SK-N-SH (cell line): ENCODE measurements around the gene LTC4S. TPM values are rescaled to one million over a fixed set of nuclear protein-coding genes. Genes with fewer than 3 reads are reported as not detected.

ENCODE experiments used
- CTCF ChIA-PET: fragments of 300-600, 350-600 bp; formaldehyde crosslinking; extraction: SDS; loops from one replicate; lab custom pipeline; 2021; lab: Yijun Ruan, JAX
- POLR2A ChIA-PET: fragments of 350-600 bp; sonication (Branson Sonifier 250); formaldehyde crosslinking; extraction: SDS; loops from one replicate; lab custom pipeline; 2020; ENCODE audit warnings: antibody characterized with exemption, inconsistent platforms; lab: Yijun Ruan, JAX
- DNase-seq: peaks from one replicate; pipeline ENCODE4 v3.0.0; 2012
- H2AFZ ChIP-seq: fragments of 200-600 bp; sonication (generic); 2 replicates; pipeline ENCODE4 v1.8.1; 2016; ENCODE audit warnings: antibody characterized with exemption, mild to moderate bottlenecking, low read depth
- H3F3A ChIP-seq: fragments of 200-600 bp; sonication (generic); replicated peaks from 2 replicates; pipeline ENCODE3; 2016; ENCODE audit warnings: antibody characterized with exemption, mild to moderate bottlenecking; ENCODE audit not compliant: insufficient read depth
- H3K27ac ChIP-seq, 2 experiments: fragments of 200-500 bp in 1 of 2; fragments of 200-600 bp in 1 of 2; sonication (Bioruptor generic) in 1 of 2; sonication (generic), shearing (Covaris generic) in 1 of 2; 2 replicates each; pipeline versions ENCODE4 v1.5.1 to v1.6.1; 2014 to 2016; ENCODE audit warnings: low read depth in 2 of 2, inconsistent platforms in 1 of 2, low read length in 1 of 2, mild to moderate bottlenecking in 1 of 2, mixed read lengths in 1 of 2
- H3K27me3 ChIP-seq: fragments of 200-600 bp; sonication (generic), shearing (Covaris generic); 2 replicates; pipeline ENCODE4 v1.6.1; 2016; ENCODE audit warnings: mixed run types; ENCODE audit not compliant: insufficient read depth
- H3K36me3 ChIP-seq, 2 experiments: fragments of 200-500 bp in 1 of 2; fragments of 200-600 bp in 1 of 2; sonication (Bioruptor generic) in 1 of 2; sonication (generic) in 1 of 2; replicated peaks in 1 of 2; 2 replicates each; pipeline versions ENCODE3 to v1.5.1; 2014 to 2016; ENCODE audit warnings: low read length in 1 of 2, mild to moderate bottlenecking in 1 of 2; ENCODE audit not compliant: insufficient read depth in 2 of 2, control insufficient read depth in 1 of 2
- H3K4me1 ChIP-seq, 2 experiments: fragments of 200-500 bp in 1 of 2; fragments of 200-600 bp in 1 of 2; sonication (Bioruptor generic) in 1 of 2; sonication (generic), shearing (Covaris generic) in 1 of 2; 2 replicates each; pipeline versions ENCODE4 v1.5.1 to v1.6.1; 2014 to 2016; ENCODE audit warnings: low read depth in 1 of 2, low read length in 1 of 2, mixed run types in 1 of 2; ENCODE audit not compliant: insufficient read depth in 2 of 2, control insufficient read depth in 1 of 2
- H3K4me2 ChIP-seq: fragments of 200-600 bp; sonication (generic), shearing (Covaris generic); 2 replicates; pipeline ENCODE4 v1.6.1; 2017; ENCODE audit warnings: mixed run types
- H3K4me3 ChIP-seq, 2 experiments: fragments of 200-500 bp in 1 of 2; fragments of 200-600 bp in 1 of 2; sonication (Bioruptor generic) in 1 of 2; sonication (generic), shearing (Covaris generic) in 1 of 2; 2 replicates each; pipeline versions ENCODE4 v1.5.1 to v1.8.1; 2014 to 2016; ENCODE audit warnings: low read depth in 2 of 2, inconsistent platforms in 1 of 2, low read length in 1 of 2, mild to moderate bottlenecking in 1 of 2, mixed read lengths in 1 of 2, moderate library complexity in 1 of 2
- H3K79me2 ChIP-seq: fragments of 200-600 bp; sonication (generic); 2 replicates; pipeline ENCODE4 v1.8.1; 2017; ENCODE audit warnings: mild to moderate bottlenecking; ENCODE audit not compliant: insufficient read depth
- H3K9ac ChIP-seq: fragments of 200-600 bp; sonication (generic); 2 replicates; pipeline ENCODE4 v1.6.1; 2017; ENCODE audit warnings: mixed run types
- H3K9me2 ChIP-seq: fragments of 200-600 bp; sonication (generic); 2 replicates; pipeline ENCODE4 v1.6.1; 2017; ENCODE audit warnings: mixed run types
- H3K9me3 ChIP-seq: fragments of 200-600 bp; sonication (generic); 2 replicates; pipeline ENCODE4 v1.6.1; 2017; ENCODE audit warnings: mixed run types, mild to moderate bottlenecking, moderate library complexity
- H4K20me1 ChIP-seq: fragments of 200-600 bp; sonication (generic); 2 replicates; pipeline ENCODE4 v1.6.1; 2017; ENCODE audit warnings: mild to moderate bottlenecking, mixed run types; ENCODE audit not compliant: insufficient read depth
- CTCF ChIP-seq: fragments of 200-600 bp; sonication (generic); IDR thresholded peaks from 2 replicates; pipeline ENCODE4 v1.6.1; 2017; ENCODE audit warnings: antibody characterized with exemption, mild to moderate bottlenecking, moderate library complexity
- FOSL2 ChIP-seq: IDR thresholded peaks from 2 replicates; pipeline ENCODE4 v1.4.0; 2012; ENCODE audit warnings: low read depth, mild to moderate bottlenecking, moderate library complexity, borderline replicate concordance
- FOXM1 ChIP-seq: IDR thresholded peaks from 2 replicates; pipeline ENCODE4 v1.4.0; 2012; ENCODE audit warnings: low read depth, mild to moderate bottlenecking
- GABPA ChIP-seq: IDR thresholded peaks from 2 replicates; pipeline ENCODE4 v1.4.0; 2012; ENCODE audit warnings: low read depth, mild to moderate bottlenecking
- GATA2 ChIP-seq: sonication (generic); formaldehyde crosslinking; IDR thresholded peaks from 2 replicates; pipeline ENCODE4 v1.5.0; 2020; ENCODE audit warnings: mild to moderate bottlenecking, missing genetic modification reagents
- MEF2A ChIP-seq: IDR thresholded peaks from 2 replicates; pipeline ENCODE4 v1.4.0; 2012; ENCODE audit warnings: low read depth, borderline replicate concordance
- RAD21 ChIP-seq: IDR thresholded peaks from 2 replicates; pipeline ENCODE4 v1.6.1; 2012; ENCODE audit warnings: mild to moderate bottlenecking, low read length
- RCOR1 ChIP-seq: fragments of 150-350 bp; IDR thresholded peaks from 2 replicates; pipeline ENCODE4 v1.6.1; 2017; ENCODE audit warnings: antibody characterized with exemption, low read length
- REST ChIP-seq: IDR thresholded peaks from 2 replicates; pipeline ENCODE4 v1.6.1; 2012; ENCODE audit warnings: mild to moderate bottlenecking, low read depth, low read length, moderate library complexity
- RFX5 ChIP-seq: IDR thresholded peaks from 2 replicates; pipeline ENCODE4 v1.6.1; 2012; ENCODE audit warnings: mild to moderate bottlenecking, improper control_type of control experiment, low read length
- SIN3A ChIP-seq: IDR thresholded peaks from 2 replicates; pipeline ENCODE4 v1.6.1; 2012; ENCODE audit warnings: low read depth, mild to moderate bottlenecking, low read length, moderate library complexity, borderline replicate concordance
- TCF12 ChIP-seq: IDR thresholded peaks from 2 replicates; pipeline ENCODE4 v1.4.0; 2012
- USF2 ChIP-seq: fragments of 150-350 bp; IDR thresholded peaks from 2 replicates; pipeline ENCODE4 v1.6.1; 2017; ENCODE audit warnings: antibody characterized with exemption, low read length, low read depth, borderline replicate concordance
- ZBTB33 ChIP-seq: IDR thresholded peaks from 2 replicates; pipeline ENCODE4 v1.4.0; 2012; ENCODE audit warnings: low read depth, borderline replicate concordance
- WGBS: methylation state at CpG from one replicate; pipeline ENCODE4 v1.1.6; 2017; ENCODE audit warnings: low lambda C conversion rate; 5-methylcytosine and 5-hydroxymethylcytosine counted together
- polyA plus RNA-seq, 3 experiments: library from polyadenylated mRNA; depleted of rRNA; stranded (reverse); fragments of >200 nt; gene quantifications; 2 replicates each; pipeline ENCODE4 v1.2.3, GENCODE V29; 2012
- TF ChIP-seq, protein P1 (sequence below): IDR thresholded peaks from 2 replicates; pipeline ENCODE4; 2012

The LTC4S gene
- polyA plus RNA-seq, 1 of the 3 experiments (the other 2 are of a cell fraction) = 0.43 TPM

- Histone ChIP-seq H3K4me1 (peaks cover 4 to 5% of the 10 kb centered on the region in 2 experiments; a peak in 3 of 4 replicates), H3F3A (peaks cover 23% of the 10 kb centered on the region), H3K27ac (0 out of 4 replicates have a peak overlapping the region, but pooled peaks of 1 of the 2 experiments have one; percentile 15), H3K9ac (no peak overlapping the region), H3K9me2 (no peaks in the 10 kb centered on the region), H3K27me3 (no peaks in the 10 kb centered on the region), H3K4me2 (0 out of 2 replicates have a peak overlapping the region, but pooled peaks have one; percentile 4), H4K20me1 (peaks cover 81% of the 10 kb centered on the region), H2AFZ (no peak overlapping the region), H3K79me2 (peaks cover 75% of the 10 kb centered on the region), H3K36me3 (peaks cover 72 to 90% of the 10 kb centered on the region in 2 experiments), H3K9me3 (no peaks in the 10 kb centered on the region), H3K4me3 (no peak overlapping the region)
- WGBS = 72% methylated on average over 9 of the region's 9 CpGs
- DNase-seq = peak; percentile 12
- ChIA-PET CTCF (no interaction called here), POLR2A (no interaction called here)
- TF ChIP-seq FOSL2 (peak; percentile 27; the same call in 1 of the 2 replicates), USF2 (no peak), ZBTB33 (no peak), GATA2 (no peak), TCF12 (no peak), RCOR1 (no peak), RFX5 (no peak), MEF2A (no peak)
Observed at GRCh38 chr5:179827680-179828079, 33.9 kb downstream of the LTC4S start.

- Histone ChIP-seq H3K27me3 (no peaks in the 10 kb centered on the region), H3K4me3 (no peak overlapping the region), H3K9me2 (no peaks in the 10 kb centered on the region), H3K36me3 (peaks cover 76 to 90% of the 10 kb centered on the region in 2 experiments), H3F3A (peaks cover 32% of the 10 kb centered on the region), H3K4me1 (peaks cover 0 to 3% of the 10 kb centered on the region in 2 experiments; a peak in 1 of 4 replicates), H3K27ac (no peak overlapping the region), H3K79me2 (peaks cover 63% of the 10 kb centered on the region), H3K4me2 (no peak overlapping the region), H3K9me3 (no peaks in the 10 kb centered on the region), H2AFZ (no peak overlapping the region), H4K20me1 (peaks cover 75% of the 10 kb centered on the region), H3K9ac (no peak overlapping the region)
- POLR2A ChIA-PET = interaction anchor here (0.6 kb wide), 1 partner anchor 214 kb away, joined by 4 read pairs; no protein-coding TSS in a partner anchor
- CTCF ChIA-PET = interaction anchor here (0.8 kb wide), 1 partner anchor 66 kb away, joined by 3 read pairs; no protein-coding TSS in a partner anchor
- no peak for DNase-seq
- 96% methylated on average over 2 of the region's 3 CpGs for WGBS
- TF ChIP-seq, protein P1, sequence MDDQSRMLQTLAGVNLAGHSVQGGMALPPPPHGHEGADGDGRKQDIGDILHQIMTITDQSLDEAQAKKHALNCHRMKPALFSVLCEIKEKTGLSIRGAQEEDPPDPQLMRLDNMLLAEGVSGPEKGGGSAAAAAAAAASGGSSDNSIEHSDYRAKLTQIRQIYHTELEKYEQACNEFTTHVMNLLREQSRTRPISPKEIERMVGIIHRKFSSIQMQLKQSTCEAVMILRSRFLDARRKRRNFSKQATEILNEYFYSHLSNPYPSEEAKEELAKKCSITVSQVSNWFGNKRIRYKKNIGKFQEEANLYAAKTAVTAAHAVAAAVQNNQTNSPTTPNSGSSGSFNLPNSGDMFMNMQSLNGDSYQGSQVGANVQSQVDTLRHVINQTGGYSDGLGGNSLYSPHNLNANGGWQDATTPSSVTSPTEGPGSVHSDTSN = no peak
- no peak for TF ChIP-seq RAD21
- TF ChIP-seq USF2 = no peak
- no peak for TF ChIP-seq CTCF
- TF ChIP-seq GABPA = no peak
- no peak for TF ChIP-seq SIN3A
- no peak for TF ChIP-seq FOXM1
- no peak for TF ChIP-seq REST
- TF ChIP-seq TCF12 = no peak
Observed at GRCh38 chr5:179828756-179829421, 35.1 kb downstream of the LTC4S start.
